NK-92 (cell line): Measurements from ENCODE around the gene MYO10.
"Not testable (repeated sequence)": the region's sequence is repeated elsewhere in the genome, so short reads cannot be mapped to it uniquely, and the experiment has no call there.

ENCODE experiments used
- DNase-seq: peaks from one replicate; lab custom pipeline; 2025; ENCODE audit not compliant: unreplicated experiment; lab: John Stamatoyannopoulos, UW

Gene MYO10

DNA sequence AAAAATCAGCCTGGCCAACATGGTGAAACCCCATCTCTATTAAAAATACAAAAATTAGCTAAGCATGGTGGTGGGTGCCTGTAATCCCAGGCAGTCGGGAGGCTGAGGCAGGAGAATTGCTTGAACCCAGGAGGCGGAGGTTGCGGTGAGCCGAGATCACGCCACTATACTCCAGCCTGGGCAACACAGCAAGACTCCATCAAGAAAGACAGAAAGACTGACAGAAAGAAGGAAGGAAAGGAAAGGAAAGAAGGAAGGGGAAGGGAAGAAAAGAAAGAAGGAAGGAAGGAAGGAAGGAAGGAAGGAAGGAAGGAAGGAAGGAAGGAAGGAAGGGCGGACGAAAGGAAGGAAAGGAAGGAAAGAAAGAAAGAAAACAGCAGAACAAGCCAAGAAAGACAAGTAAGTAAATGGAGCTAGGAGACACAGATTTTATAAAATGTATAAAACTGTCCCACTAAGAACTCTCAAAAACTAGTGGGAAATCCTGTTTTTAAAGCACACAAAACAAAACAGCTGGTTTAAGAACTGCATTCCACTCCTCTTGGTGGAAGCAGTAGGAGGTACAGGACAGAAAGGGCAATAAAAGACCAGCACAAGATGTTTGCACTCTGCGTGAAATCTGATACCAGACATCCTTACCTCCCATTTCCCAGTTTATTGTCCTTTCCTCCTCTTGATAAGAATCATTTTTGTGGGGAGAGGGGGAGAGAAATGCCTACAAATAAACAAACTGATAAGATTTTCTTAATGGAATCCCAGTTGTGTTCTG, 46.7 kb downstream of the MYO10 start:
- no peak for DNase-seq

DNA sequence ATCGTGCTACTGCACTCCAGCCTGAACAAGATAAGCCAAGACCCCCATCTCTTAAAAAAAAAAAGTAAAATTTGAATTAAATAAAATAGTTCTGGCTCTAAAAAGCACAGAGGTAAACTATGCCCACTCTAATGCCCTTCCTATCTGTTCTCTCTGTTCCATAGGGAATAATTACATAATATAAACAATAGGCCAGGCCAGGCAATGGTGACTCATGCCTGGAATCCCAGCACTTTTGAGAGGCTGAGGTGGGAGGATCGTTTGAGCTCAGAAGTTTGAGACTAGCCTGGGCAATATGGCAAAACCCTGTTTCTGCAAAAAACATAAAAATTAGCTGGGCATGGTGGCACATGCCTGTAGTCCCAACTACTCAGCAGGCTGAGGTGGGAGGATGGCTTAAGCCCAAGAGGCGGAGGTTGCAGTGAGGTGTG, 47.4 kb downstream of the MYO10 start:
- DNase-seq, result no peak

- no peak for DNase-seq
Measured at GRCh38 chr5:16886793-16887345, 49.2 kb downstream of the MYO10 start.

GRCh38 chr5:16886366-16886736, 49.7 kb downstream of the MYO10 start:
- DNase-seq, result no peak

DNA sequence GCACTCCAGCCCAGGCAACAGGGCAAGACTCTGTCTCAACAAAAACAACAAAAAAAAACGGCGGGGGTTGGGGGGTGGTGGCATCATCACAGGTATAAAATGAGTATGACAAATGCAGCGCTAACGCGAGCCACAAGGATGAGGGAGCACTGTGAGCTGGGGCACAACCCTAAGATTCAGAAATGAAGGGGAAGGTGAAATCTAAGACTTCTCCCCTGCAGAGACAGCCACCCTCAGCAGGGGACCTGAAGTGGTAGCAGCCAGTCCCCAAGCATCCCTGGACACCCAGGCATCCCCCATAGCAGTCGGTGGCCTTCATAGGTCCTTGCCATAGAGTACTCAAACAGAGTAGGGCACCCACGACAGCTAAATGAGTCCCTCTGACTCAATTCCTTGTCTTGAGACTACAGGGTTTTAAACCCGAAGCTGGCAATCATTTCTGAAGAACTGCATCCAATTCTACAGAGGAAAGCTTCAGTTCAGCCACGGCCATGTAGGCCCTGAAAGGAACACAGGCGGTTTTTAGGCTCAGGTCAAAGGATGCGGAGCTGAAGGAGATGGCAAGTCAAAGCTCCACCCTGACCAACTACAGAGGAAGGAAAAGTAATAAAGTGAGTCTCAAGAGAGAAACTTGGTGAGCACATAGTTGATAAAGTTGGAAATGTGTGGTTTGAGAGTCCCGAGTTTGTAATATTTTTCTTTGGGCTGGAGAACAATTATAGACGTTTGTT, 50.3 kb downstream of the MYO10 start:
- no peak for DNase-seq

DNA sequence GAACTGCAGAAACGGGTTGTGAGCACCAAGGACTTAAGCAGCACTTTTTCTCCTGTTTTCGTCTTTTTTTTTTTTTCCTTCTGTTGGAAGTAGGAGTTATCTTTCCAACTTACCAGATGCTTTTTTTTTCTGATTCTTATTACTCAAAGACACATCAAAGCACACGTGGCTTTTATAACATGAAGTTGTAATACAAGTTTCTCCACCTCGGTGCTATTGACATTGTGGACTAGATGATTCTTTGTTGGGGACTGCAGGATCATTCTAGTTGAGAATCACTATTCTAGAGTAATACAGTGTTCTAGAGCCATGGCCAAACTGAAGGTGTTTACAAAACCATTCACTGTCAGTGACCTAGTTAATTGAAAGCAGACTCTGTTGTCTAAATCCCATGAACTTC, 51.5 kb downstream of the MYO10 start:
- DNase-seq, result no peak

DNA sequence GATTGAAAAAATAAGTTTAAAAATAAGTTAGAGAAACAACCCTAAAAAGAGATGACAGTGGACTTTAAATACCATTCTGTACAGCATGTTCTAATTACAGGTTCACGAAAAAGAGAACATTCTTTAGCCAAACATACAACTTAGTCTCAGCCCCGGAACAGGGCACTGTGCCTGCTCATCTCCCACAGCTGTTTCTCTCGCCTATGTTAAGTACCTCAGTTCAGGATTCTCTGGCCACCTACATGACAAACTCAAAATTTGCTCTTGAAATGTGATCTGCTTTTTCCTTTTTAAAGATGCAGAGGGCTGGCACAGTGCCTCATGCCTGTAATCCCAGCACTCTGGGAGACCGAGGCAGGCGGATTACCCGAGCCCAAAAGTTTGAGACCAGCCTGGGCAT, 52.3 kb downstream of the MYO10 start:
- no peak for DNase-seq

- DNase-seq, result no peak
Measured at GRCh38 chr5:16883176-16883575, 52.9 kb downstream of the MYO10 start.

DNA sequence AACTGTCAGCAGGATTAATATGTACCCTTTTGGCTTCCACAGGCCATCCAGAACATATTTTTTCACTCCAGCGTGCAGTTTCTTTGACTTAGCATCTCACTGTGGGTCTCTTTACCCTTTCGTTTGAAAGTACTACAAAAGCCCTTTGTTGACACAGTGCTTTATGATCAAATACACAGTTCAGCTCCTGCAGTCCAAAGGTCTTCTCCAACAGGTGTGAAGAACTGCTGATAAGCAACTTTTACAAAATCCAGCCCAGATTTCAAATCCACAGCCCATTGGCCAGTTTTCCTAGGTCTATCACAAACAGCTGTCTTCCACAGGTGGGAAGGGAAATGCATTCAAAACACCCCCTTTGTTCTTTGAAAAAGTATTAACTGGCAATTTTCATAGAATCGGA, 54.8 kb downstream of the MYO10 start:
- DNase-seq, result no peak

- DNase-seq, result no peak
Measured at GRCh38 chr5:16880547-16880946, 55.5 kb downstream of the MYO10 start.

DNA sequence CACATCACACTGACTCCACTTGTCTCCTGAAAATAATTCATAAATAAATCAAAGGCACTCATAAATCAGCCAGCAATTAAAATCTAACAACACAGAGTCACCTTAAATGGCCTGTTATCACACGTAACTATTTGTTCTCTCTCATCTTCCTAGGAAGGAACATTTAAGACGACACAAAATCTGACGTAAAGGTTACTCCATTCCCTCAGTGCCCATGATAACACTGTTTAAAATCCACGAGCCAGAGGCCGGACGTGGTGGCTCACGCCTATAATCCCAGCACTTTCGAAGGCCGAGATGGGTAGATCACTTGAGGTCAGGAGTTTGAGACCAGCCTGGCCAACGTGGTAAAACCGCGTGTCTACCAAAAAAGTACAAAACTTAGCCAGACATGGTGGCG, 56.4 kb downstream of the MYO10 start:
- no peak for DNase-seq

- no peak for DNase-seq
Measured at GRCh38 chr5:16879191-16879590, 56.9 kb downstream of the MYO10 start.

GRCh38 chr5:16877267-16877935, 58.7 kb downstream of the MYO10 start:
- no peak for DNase-seq

DNA sequence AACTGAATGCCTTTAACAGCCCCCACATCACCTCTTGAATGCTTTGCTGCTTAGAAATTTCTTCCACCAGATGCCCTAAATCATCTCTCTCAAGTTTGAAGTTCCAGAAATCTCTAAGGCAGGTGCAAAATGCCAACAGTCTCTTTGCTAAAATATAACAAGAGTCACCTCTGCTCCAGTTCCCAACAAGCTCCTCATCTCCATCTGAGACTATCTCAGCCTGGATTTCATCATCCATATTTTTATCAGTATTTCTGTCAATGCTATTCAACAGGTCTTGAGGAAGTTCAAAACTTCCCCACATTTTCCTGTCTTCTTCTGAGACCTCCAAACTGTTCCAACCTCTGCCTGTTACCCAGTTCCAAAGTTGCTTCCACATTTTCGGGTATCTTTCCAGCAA, 61.7 kb downstream of the MYO10 start:
- not testable (repeated sequence) for DNase-seq

DNA sequence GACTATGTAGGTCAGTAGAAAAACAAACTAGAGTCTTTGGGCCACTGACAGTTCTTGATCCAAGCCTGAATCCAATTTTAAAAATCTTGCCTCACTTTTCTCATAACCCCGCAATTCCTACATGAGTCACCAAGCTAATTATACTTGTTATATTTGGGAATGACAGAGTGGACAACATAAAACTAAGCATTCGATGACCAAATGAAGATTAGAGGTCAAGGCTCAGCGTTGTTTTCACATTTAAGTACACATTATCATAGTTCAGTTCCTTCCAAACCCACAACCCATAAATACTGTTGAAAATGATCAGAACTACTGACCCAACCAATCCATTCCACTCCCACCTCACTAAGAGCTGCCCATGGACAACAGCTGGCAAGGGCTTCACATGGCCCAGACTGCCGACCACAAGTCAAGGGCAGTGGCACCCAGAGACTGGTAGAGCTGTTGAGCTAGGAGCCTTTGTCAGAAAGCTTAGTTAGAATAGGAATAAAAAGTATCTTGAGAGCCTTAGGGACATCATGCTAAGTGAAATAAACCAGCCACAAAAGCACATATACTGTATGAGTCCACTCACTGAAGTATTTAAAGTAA, 64.2 kb downstream of the MYO10 start:
- DNase-seq, result no peak

DNA sequence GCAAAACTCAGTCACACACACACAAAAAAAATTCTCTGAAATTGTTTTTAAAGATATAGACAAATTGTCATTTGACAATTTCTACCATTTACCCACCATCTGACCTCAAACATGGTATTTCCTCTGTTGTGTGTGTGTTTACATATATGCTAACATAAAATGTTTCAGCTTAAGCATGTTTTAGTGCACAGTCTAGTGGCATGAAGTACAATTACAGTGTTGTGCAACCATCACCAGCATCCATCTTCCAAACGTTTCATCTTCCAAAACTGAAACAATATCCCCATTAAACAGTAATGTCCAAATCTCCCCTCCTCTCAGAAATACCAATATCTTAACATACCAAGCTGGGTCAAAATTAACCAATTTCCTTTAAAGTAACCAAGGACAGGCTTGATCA, 65.2 kb downstream of the MYO10 start:
- DNase-seq, result no peak

GRCh38 chr5:16869821-16870796, 66.0 kb downstream of the MYO10 start:
- DNase-seq, result no peak

DNA sequence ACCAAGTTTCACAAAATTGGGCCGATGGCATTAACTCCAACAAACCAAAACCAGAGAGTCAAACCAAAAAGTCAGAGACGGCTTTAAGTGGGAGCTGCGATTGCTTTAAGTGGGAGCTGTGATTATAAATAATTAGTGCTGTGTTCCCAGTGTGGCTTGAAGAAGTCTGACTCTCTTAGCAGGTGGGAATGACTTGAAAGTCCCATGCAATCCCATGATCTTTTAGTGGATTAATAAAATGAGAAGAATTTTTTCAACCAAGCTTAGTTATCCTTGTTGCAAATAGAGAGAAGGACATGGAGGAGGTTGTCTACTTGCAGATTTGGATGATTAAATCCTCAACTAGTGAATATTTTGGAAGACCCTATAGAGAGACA, 68.5 kb downstream of the MYO10 start:
- no peak for DNase-seq

DNA sequence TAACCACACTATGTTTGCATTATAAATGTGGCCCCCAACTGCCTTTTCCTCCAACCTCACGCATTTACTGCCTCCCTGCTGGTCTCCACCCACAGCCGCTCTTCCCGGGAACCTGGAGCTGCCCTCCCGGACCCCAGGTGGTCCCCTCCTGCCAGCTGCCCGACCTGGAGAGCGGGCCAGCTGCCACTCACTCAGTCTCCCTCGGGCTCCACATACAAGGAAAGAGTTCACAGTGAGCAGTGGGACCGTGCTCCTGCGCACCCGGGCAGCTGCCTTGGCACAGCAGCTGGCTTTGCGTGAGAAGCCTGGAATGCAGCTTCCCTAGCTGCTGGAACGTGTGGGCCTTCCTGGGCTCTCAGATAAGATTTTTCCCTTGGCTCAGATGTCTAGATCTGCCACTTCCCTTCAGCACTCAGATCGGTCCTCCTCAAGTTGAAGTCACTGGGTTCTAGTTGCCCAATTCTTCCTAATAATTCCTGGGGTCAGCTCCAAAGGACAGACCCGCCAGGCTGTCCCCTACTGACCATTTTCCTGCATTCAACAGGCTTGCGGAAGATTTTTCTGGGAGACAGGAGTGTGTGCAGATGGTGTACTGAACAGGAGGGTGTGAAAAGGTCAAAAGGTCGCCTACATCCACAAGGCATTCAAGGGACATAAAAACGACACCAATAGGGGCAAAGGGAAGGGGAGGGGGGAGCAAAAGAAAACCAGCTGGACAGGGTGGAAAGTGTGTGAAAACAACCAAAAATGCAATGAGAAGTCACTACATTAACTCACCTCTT, 69.1 kb downstream of the MYO10 start:
- no peak for DNase-seq

DNA sequence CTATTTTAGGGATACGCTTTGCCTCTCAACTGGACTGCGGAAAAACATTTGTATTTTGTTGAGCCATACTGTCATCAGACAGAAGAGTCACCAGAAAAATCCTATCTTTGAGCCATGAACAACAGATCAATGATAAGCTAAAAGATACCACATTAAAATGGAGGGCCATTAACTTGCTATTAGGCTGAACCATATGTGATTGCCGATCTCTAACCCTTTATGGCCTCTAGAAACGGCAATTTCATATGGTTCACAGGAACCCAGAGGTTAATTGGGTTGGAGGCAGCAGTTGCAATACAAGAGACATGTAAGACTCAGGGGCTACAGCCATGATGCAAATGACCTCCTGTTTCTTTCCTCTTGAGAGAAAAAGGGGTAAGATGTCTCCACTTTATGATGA, 69.8 kb downstream of the MYO10 start:
- no peak for DNase-seq
